CD4-positive, alpha-beta T cell treated with Interleukin-4 for 4 hours (primary cell): ENCODE results near the gene RFX3.

ENCODE experiments used
- DNase-seq: peaks from one replicate; pipeline ENCODE4 v3.0.0-alpha.2; 2020

Gene RFX3

DNA sequence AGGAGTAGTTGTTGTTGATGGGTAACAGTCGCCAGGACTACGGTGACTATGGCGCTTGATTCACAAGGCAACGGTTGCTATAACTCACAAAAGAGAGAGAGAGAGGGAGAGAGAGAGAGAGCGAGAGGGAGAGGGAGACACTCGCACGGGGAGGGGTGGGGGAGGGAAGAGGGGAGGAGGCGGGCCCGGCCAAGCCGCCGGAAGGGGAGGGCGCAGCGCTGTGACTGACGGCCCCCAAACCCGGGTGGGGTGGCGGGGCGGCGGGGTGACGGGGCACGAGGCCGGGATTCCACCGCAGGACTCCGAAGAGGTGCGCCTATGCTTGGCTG, at the start of gene RFX3:
TSS of gene RFX3 (minus strand) at position 166 of the 329 bp plus-strand sequence. CDS start 130,413 bp downstream, outside the sequence.
- peak; percentile 99 for DNase-seq

DNA sequence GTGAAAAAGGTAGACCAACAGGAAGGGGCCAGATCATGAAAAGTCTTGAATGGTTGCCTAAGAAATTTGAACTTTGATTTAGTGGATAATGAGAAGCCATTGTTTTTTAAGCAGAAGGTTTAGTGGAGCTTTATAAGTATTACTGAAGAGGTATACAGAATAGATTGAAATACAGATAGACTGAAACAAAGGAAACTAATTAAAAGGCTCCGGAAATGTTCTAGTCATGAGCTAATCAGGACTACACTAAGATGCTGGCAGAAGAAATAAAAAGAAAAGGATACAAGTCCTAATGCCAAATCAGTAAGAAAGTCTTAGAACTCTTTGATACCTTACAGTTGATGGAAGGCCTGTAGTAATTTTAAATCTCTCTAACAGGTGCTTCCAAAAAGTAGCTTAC, 45.7 kb upstream of the RFX3 start:
- no peak for DNase-seq

DNA sequence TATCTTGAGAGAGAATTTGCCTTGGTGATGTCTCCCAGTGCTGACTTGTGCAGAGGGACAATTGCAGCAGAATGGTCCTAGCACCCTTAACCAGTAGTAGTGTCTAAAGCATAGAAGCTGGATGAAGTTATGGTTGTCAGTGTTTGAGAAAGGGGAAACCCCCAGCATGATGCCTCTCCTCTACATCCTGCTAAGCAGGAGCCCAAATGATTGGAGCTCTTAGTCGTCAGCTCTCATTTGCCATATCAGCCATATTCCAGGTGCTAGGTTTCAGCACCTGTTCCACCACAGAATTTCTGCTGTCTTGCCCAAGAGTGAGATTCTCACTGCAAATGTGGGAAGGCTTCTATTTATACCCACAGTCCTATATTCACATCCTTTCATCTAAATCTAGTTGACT, 43.7 kb upstream of the RFX3 start:
- no peak for DNase-seq

DNA sequence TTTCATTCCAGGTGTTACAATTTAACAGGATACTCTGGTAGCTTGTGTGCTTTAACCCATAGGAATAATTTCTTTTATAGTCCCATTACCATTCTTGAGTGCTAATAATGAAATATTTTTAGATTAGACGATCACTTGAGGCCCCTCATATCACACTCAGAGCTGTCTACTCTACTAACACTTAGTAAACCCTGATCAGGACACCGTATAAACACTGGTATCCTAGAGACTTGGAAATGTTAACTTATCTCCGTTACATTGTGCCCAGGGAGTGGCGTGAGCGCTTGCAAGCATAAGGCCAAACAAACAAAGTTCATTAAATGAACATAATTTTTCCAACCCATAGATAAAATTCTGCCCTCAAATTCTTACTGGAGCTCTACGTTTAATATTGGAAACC, 42.2 kb upstream of the RFX3 start:
- DNase-seq = no peak

DNA sequence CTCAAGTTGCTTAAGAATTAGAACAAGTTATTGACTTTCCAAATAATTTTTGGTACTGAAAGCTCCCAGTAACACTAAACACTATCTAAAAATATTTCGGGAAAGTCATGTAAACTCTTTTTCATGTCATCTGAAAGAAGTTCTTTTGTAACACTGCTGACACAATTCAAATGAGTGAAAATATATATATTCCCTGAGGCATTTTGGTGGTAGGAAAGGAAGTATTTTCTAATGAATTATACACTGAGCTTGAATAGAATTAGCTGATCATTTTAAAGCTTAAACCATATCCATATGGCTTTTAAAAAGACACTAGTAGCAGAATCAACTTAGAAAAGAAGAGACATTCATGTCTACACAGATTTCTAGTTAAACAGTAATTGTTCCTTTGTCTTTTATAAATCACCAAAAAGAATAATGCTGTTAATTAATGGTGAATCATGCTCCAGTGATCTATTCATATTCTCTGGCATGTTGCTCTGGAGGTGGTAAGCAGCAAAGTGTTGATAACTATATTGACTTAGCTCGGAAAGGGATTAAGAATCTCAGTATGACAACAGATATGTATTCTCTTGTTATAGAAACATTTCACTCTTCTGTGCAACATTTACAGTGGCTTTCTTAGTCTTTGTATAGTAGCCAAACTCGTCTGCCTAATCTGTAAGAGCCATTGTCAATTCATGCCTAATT, 27.4 kb upstream of the RFX3 start:
- DNase-seq = no peak

DNA sequence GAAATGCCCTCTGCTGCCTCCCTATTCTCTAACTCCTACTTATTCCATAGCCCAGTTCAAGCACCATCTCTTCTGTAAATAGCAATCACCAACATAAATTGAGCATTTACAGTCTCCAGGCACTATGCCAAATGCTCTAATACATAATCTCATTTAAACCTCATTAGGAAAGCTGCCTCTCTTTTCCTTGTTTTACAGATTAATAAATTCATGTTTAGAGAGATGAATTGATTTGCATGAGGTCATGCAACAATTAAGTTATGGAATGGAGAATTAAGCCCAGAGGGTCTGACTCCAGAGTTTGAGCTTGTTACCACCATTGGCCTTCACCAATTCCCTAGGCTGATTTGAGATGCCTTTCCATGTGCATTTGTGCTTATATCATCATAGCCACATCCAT, 23.4 kb upstream of the RFX3 start:
- no peak for DNase-seq

DNA sequence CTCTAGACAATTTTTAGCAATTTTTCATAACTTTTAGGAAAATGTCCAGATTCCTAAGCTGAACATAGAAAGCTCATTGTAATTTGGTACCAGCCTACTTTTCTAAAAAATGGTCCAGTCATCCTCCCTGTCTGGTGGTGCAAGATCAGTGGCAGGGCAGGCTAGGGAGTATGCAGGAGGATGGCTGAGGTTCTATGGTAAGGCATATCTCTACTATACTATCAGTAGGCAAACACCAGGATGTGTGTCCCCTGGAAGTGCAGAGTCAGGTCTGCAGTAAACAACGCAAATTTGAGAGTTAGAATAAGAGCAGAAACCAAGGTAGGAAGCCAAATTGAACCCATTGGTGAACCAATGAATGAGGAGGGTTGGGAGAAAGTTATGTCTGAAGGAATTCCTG, 22.8 kb upstream of the RFX3 start:
- no peak for DNase-seq

DNA sequence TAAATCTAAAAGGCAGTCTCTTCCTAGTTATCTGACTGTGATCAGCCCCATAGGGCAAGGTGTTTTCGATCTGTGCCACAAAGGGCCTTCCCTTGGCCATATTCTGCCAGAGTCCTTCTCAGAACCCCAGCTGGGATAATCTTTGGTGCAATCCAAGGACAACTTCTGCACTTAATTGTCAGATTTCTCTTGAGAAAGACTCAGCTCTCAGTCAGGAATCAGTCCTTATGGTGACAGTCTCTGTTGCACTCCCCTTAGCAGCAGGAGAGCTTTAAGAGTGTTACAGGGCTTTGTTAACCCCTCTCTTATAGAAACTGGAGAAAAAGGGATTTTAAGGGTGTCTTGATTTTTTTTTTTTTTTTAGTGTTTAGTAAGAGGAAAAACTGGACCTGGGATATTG, 15.4 kb upstream of the RFX3 start:
- no peak for DNase-seq

DNA sequence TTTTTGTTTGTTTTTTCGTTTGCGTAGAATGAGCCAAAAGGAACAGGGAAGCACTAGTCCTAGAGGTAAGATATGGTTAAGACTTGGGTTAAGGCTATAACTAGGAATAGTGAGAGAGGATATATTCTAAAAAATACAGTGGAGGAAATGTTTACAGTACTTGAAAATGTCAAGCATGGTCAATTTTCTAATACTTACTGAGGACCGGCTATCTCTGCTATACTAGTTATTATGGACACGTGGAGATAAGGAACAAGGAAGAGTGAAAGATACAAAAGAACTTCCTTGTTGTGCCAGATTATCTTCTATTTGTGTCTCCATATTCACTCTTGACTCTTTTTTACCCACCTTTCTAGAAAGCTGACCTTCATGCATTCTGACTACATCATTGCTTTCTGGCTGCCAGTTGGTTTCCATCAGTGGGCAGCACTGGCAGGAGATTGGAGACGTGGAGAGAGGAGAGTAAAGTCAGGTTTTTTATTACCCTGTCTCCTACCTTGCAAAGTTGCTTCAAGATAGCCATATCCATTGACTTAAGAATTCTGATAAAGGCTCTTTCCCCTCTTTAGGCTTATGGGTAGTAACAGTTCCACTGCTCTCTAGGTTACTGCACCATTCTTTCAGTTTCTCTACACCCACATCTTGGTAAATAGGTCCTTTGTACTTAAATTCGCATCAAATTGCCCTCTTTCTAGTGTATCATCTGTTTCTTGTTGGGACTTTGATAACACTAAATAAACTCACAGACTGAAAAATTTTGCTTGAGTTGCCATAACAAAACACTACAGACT, 9.0 kb upstream of the RFX3 start:
- no peak for DNase-seq

DNA sequence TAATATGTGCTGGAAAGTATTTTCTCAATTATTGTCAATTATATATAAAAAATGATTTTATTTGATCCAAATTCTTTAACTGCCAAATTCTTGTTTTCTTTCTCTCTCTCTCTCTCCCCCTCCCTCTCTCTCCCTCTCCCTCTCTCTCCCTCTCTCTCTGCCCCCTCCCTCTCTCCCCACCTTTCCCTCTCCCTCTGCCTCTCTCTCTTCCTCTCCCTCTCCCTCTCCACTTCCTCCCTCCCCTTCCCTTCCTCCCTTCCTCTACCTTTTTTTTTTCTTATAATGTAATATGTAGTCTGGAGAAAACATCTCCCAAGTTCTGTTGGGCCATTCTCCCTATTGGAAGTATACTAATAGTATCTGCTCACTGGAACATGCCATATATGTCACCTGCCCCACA, 6.4 kb upstream of the RFX3 start:
- DNase-seq = no peak

DNA sequence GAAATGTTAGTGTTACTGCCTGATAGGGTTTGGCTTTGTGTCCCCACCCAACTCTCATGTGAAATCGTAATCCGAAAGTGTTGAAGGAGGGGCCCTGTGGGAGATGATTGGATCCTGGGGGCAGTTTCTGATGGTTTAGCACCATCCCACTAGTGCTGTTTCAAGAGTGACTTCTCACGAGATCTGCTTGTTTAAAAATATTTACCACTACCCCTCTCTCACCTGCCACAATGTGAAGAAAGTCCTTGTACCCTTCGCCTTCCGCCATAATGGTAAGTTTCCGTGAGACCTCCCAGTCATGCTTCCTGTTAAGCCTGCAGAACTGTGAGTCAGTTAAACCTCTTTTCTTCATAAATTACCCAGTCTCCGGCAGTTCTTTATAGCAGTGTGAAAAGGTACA, 2.6 kb upstream of the RFX3 start:
- DNase-seq = peak; percentile 95

DNA sequence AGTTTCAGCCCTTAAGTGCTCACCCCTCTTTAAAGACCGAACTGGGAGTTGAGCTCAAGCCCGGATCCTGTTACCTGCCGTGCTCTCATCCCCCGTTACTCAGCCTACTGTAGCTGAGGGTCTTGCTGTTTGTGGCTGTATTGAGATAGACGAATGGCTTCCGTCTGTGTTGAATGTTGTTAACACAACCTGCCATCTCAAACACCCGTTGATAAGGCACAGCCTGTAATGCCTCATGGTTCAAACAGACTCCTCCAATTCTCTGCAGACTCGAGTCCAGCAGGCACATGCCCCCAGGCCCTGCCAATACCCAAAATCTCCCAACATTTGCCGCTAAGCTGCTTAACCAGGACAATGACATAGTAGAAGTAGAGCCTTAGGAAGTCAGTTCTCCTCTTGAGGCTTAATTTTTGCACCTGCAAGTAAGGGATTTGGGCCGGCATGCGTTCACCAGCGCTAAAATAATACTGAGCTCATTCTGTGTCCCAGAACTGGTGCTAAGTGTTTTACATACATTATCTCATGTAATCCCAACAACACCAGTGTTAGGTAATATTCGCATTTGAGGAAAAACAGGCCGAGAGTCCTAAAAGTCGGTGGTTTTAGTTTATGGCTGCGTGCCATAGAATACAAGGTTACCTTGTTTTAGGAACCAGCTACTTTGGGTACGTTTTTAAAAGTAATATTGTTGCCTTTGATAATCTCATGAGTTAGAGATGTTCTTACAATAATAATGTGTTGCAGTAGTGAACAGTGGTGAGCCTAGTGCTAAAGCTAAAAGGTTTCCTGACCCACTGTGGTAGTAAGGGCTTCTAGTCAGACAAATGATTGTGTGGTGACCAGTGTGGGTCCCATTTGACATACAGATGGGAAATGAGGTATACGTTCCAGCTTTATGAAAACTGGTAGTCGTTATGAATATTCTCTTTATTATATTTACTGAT, 1.5 kb upstream of the RFX3 start:
- peak; percentile 16 for DNase-seq

DNA sequence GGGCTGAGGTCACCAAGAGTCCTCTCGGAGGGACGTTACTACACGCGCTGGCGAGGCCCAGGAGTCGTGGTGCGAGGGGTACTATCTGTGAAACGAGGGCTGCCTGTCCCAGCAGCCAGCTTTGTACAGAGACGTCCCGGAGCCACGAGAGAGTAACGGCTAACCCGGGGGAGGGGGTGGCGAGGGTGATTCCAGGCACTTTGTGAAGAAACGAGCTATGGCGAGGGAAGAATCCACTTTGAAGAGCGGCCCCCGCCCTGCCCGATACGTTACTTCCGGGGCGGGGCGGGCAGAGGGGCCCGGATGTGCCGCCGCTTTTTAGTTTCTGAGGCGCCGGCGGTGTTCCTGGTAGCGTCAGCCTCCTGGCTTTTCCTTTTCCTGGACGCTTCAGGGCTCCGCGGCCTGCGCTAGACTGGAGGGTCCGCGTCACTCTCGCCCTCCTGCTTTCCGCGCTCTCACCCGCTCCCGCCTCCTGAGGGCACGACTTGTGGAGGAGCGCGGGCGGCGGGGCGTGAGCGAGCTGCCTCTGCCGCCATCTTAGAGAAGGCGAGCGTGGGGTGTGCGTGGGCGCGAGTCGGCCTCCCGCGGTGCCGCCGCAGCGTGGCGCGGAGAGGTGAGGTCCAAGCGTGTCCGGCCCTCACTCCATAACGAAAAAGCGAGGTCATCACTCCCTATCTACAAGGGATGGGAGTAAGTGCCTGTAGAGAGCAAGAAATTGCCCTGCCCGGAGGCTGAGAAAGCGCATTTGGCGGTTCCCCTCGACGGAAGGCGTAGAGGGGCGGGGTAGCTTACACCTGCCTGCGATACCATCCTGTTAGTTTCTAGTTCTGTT, 580 bp upstream of the RFX3 start:
- DNase-seq = peak; percentile 88

DNA sequence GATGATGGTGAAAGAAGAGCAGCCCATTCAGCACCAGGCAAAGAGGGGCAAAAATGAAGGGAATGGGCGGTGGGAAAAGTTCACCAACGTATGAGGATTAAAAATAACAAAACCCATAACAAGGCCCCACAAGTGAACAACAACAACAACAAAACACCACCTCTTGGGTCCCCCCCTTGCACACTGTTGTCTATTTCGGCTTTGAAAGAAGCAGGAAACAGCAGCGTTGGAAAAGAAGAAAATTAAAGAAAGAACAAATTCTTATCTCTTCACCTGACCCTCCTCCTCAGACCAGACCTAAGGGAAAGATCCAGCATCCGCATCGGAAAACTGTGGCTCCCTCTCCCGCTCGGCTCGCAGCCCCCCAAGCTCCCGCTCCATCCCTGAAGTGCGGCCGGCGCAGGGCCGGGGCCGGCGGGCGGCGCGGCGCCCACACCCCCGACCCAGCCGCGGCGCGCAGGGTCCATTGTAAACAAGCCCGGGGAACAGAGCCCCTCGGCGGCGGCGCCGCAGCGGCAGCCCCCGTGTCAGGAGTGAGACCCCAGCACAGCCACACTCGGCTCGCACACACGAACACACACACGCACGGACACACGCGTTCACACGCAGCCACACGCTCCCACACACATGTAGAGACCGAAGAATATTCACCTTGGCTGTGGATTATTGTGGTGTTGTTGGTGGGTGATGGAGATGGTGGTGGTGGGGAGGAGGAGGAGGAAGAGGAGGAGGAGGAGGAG, 535 bp downstream of the RFX3 start:
- DNase-seq = no peak

DNA sequence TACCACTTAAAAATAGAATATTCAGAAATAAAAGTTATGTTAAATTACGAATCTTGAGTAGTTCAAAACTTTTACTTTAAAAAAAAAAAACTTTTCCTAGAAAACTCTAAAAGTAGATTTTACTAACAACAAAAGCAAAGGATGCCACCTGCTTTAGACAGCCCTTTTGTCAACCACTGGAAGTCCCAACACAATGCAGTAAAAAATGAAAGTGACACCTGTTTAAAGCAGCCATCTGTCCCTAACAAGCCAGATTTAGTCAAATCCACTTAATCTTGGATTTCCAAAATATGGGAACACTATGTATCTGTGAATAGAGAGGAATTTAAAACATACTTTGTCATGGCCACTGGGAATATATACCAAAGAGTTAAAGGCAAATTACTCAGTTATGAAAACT, 3.8 kb downstream of the RFX3 start:
- no peak for DNase-seq

DNA sequence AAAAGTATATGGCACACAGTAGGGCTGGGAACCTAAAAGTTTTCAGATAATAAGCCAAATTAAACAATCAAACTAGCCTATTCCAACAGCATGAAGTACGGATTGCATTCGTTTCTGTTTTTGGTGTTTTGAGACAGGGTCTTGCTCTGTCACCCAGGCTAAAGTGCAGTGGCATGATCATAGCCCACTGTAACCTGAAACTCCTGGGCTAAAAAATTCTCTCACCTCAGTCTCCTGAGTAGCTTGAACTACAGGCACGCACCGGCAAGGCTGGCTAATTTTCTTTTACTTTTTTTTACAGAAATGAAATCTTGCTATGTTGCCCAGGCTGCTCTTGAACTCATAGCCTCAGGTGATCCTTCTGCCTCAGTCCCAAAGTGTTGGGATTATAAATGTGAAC, 5.2 kb downstream of the RFX3 start:
- DNase-seq = no peak

DNA sequence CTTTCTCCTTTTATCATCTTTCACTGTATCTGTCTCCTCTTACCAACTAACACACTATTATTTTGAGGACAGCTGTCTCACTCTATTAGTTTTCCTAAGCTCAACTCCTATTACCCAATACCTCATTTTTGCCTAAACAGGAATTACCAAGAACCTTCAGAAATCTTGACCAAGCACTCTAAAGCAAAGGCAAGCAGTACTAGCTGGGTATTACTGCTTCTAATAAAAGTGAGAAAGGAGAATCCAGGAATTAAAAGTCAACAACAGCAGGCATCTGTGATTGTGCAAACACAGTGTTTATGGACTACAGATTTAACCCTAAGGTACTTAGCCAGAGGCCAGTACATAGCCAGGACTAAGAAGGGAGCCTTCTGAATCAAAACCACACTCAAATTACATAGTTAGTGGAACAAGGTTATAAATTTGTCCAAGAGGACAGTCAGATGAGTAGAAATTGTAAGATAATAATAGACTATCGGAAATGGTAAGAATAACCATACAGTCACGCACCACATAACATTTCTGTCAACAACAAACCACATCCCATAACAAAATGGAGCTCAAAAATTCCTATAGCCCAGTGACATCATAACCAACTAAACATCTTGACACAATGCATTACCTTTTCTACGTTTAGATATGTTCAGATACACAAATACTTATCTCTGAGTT, 8.3 kb downstream of the RFX3 start:
- no peak for DNase-seq

DNA sequence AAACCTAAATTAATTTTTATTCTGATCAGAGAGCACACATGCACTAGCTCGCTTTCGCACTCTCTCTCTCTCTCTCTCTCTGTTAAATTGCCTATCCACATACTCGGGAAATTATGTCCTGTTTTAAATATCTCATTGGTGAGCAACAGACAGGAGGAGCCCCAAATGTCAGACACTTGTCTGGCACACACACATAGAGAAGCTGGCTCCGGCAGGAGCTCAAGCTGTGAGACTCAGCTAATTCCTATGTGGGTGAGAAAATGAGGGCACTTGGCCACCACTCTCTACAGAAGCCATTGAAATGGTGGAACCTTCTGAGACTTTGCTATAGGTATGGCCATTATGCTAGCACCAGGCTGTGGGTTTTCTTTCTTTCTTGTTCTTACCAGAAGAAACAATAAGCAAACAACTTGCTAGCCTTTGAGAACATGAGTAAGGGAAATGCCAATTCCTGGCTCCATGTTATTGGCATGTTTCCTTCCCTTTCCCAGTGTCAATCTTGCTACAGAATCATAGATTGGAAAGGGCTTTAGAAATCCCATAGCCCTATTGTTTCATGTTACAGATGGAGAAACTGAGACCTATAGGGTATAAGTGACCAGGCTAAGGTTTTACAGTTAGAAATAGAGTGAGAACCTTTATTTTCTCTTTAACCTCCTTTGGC, 9.0 kb downstream of the RFX3 start:
- no peak for DNase-seq

DNA sequence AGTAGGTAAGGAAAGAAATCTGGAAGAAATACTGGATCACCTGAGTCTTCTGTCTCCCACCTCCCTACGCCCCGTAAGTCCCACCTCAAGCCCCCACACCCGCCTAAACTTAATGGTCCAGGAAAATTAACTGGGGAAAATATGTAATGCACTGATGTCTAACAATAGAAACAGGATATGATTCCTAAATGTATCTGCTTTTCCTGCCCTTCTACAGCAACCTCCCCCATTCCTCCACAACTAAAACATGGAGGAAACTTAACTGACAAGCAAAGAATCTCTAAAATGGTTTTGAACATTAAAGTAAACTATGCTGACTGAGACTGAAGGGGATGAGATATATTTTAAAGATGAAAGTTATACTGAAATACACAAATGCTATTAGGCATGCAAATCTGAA, 10.4 kb downstream of the RFX3 start:
- DNase-seq = no peak

DNA sequence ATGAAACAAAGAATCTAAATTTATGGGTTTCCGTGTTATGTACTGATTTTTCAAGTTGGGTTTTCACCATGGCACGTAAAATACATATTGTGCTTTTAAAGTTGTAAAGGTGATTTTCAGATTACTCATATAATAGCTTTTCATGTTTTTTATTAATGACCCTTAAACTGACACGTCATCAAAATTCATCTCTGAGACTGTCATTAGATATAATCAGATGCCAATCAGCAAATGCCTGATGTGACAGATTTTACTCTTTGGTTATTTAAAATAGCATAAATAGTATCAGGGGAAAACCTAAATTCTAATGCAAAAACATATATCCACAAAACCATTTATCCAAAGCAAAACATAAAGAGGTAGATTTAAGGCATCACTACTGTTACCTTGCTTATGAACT, 11.0 kb downstream of the RFX3 start:
- no peak for DNase-seq

DNA sequence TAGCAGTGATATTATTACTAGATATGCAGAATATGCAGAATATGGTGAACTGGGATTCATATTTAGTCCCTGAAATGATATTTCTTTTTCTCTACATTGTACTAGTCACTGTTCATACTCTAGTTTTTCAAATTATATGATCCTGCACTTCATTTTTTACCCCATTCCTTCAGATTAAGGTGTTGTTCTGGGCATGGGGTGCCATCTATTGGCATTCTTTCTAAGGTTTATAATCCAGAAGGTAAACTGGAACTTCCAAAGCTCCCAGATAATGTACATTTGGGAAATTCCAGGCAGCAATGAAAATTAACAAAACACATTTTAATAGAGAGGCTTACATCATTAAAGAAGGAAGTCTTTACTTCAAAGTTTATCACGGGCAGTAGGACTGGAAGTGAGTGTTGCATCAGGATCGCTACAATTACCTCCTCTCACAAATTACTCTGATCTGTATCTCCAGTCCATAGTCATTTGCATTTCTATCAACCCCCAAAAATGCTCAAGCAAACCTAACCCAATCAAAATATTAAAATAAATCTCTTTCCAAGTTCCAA, 12.5 kb downstream of the RFX3 start:
- DNase-seq = no peak
